ENCODE results near the gene SPTB. TPM values are rescaled to one million over a fixed set of nuclear protein-coding genes. Genes with fewer than 3 reads are reported as not detected.

Gene SPTB
- total and polyA plus RNA-seq, 9 of the 15 experiments (the other 6 are each of a cell fraction or from before 2014, with no cell fraction given), result 0.21 to 45.9 (median 11.7) TPM

- TF ChIP-seq, protein P1, sequence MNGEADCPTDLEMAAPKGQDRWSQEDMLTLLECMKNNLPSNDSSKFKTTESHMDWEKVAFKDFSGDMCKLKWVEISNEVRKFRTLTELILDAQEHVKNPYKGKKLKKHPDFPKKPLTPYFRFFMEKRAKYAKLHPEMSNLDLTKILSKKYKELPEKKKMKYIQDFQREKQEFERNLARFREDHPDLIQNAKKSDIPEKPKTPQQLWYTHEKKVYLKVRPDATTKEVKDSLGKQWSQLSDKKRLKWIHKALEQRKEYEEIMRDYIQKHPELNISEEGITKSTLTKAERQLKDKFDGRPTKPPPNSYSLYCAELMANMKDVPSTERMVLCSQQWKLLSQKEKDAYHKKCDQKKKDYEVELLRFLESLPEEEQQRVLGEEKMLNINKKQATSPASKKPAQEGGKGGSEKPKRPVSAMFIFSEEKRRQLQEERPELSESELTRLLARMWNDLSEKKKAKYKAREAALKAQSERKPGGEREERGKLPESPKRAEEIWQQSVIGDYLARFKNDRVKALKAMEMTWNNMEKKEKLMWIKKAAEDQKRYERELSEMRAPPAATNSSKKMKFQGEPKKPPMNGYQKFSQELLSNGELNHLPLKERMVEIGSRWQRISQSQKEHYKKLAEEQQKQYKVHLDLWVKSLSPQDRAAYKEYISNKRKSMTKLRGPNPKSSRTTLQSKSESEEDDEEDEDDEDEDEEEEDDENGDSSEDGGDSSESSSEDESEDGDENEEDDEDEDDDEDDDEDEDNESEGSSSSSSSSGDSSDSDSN (IDR thresholded peaks at IDR 0.05; ENCODE audit: borderline replicate concordance in 1 of 2, low read depth in 2 of 2, low read length in 2 of 2), result no peak
- TF ChIP-seq PHF21A (IDR thresholded peaks at IDR 0.05; ENCODE audit: borderline replicate concordance, low read depth) (no peak), HDAC8 (tag; IDR thresholded peaks at IDR 0.05) (no peak), ZBTB33 (CRISPR knock-in tag; IDR thresholded peaks at IDR 0.05) (no peak), ZNF57 (CRISPR knock-in tag; IDR thresholded peaks at IDR 0.05) (no peak), ETV1 (tag; conservative IDR thresholded peaks at IDR 0.05; ENCODE audit: low read depth) (peak; percentile 72), ZNF408 (CRISPR knock-in tag; IDR thresholded peaks at IDR 0.05; ENCODE audit: low read depth) (no peak), TSHZ1 (CRISPR knock-in tag; IDR thresholded peaks at IDR 0.05) (no peak), CREB3L1 (IDR thresholded peaks at IDR 0.05; ENCODE audit: borderline replicate concordance, low read depth) (peak; percentile 58; the same call in 1 of the 2 replicates), NELFE (IDR thresholded peaks at IDR 0.05; ENCODE audit: insufficient read depth, insufficient read length) (no peak), DMBX1 (CRISPR knock-in tag; IDR thresholded peaks at IDR 0.05; ENCODE audit: borderline replicate concordance) (peak; percentile 51; the same call in 1 of the 2 replicates), CREM (IDR thresholded peaks at IDR 0.05; ENCODE audit: low read depth) (no peak; the same call in 1 of the 2 replicates), TAF1 (IDR thresholded peaks at IDR 0.05; ENCODE audit: control insufficient read depth, extremely low read depth, insufficient read depth, low read length, severe bottlenecking) (peak; percentile 79)
- TF ChIP-seq, protein P2, sequence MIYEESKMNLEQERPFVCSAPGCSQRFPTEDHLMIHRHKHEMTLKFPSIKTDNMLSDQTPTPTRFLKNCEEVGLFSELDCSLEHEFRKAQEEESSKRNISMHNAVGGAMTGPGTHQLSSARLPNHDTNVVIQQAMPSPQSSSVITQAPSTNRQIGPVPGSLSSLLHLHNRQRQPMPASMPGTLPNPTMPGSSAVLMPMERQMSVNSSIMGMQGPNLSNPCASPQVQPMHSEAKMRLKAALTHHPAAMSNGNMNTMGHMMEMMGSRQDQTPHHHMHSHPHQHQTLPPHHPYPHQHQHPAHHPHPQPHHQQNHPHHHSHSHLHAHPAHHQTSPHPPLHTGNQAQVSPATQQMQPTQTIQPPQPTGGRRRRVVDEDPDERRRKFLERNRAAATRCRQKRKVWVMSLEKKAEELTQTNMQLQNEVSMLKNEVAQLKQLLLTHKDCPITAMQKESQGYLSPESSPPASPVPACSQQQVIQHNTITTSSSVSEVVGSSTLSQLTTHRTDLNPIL (CRISPR knock-in tag; IDR thresholded peaks at IDR 0.05), result no peak
Observed at GRCh38 chr14:64914237-64915028, 34.7 kb upstream of the SPTB start, which contains the start of gene CHURC1 (continued).

Measured in K562 (cell line).